NCI-H526 (cell line): Measurements from ENCODE around the gene ENTPD1.

Experiments
- DNase-seq, 2 experiments: peaks; one replicate each; lab custom pipeline; 2025; lab: John Stamatoyannopoulos, UW

The ENTPD1 gene

DNA sequence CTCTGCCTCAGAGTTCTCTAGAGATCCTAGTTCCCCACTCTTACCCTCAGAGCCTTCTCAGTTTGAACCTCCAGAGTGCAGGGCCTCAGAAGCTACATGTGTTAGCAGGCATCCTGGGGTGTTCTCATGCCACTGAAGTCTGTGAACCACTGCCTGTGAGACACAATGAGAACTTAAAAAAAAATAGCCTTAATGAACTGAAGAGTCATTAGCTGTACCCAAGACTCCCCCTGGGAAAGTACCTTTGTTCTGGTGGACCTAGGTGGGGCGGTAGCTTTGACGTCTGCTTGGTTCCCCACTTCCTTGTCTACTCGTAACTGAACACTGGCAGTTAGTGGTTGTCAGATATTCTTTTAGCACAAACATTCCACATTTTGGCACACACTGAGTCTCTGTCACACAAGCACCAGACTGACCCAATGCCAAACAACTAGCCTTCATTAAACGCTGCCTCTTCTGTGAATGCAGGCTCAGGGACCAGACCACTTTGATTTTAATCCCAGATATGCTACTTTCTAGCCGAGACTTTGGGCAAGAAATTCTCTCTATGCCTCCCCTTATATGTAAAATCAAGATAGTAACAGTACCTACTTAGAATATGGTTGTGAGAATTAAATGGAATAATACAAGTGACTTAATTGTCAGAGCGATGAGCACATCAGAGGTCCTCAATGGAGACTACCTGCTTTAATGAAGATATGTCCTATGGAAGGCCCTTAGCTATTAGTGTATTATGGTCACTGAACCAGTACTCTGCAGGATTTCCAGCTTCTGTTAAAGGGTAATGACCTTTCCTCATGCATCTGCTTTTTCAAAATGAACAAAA is 76.5 kb downstream of the ENTPD1 start:
- DNase-seq = no peak

DNA sequence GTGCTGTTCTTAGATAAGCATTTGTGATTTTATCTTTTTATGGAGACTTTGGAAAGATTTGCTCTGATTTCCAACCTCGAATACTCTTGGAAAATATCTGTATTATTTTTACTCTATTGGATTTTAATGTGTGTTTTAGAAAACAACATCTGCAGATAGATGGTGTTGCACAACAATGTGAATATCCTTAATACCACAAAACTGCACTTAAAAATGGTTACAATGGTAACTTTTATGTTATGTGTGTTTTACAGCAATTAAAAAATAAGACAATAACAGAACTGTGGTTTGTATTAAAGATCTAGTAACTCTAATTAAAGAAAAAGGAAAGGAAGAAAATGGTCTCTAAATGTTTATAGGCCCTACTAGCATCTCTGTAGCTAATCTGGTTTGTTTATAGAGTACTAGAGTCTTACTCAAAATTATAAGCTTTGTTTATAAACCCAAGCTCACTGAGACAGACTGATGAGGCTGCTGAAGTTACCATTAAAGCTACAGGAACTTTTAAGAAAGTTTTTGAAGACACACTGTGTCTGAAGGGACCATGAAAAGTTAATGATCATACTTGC is 77.2 kb downstream of the ENTPD1 start:
- DNase-seq = no peak

DNA sequence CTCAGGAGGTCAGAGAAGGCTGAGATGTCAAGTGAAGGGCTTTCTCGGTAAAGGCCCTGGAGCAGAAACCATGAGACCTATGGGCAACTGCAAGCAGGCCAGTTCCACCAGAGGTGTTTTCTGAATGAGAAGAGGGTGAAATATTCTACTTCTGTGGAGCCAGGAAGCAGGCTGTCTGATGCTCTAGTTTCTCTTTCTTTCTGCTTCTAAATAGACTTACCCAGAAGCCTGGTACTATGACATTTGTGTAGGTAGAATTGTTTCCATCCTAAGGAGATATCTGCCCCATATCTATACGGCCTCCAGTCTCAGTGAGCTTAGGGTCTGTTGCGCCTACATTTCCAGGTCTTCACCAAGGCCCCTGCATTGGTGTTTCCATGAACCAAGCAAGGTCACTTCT is 78.4 kb downstream of the ENTPD1 start:
- DNase-seq = no peak

DNA sequence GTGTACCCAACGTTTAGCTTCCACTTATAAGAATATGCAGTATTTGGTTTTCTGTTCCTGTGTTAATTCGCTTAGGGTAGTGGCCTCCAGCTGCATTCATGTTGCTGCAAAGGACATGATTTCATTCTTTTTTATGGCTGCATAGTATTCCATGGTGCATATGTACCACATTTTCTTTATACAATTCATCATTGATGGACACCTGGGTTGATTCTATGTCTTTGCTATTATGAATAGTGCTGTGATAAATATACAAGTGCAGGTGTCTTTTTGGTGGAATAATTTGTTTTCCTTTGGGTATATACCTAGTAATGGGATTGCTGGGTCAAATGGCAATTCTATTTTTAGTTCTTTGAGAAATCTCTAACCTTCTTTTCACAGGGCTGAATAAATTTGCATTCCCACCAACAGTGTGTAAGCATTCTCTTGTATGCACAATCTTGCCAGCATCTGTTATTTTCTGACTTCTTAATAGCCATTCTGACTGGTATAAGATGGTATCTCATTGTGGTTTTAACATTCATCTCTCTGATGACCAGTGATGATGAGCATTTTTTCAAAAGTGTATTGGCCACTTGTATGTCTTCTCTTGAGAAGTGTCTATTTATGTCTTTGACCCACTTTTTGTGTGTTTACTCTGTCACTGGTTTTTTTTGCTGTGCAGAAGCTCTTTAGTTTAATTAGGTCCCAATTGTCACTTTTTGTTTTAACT is 79.3 kb downstream of the ENTPD1 start:
- DNase-seq = no peak

DNA sequence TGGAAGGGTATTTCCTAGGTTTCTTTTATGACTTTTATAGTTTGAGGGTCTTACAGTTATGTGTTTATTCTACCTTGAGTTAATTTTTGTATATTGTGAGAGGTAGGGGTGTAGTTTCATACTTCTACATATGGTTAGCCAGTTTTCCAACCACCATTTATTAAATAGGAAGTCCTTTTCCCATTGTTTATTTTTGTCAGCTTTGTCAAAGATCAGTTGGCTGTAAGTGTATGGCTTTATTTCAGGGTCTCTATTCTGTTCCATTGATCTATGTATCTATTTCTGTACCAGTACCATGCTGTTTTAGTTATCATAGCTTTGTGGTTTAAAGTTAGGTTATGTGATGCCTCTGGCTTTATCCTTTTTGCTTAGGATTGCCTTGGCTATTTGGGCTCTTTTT is 79.9 kb downstream of the ENTPD1 start:
- no peak for DNase-seq

DNA sequence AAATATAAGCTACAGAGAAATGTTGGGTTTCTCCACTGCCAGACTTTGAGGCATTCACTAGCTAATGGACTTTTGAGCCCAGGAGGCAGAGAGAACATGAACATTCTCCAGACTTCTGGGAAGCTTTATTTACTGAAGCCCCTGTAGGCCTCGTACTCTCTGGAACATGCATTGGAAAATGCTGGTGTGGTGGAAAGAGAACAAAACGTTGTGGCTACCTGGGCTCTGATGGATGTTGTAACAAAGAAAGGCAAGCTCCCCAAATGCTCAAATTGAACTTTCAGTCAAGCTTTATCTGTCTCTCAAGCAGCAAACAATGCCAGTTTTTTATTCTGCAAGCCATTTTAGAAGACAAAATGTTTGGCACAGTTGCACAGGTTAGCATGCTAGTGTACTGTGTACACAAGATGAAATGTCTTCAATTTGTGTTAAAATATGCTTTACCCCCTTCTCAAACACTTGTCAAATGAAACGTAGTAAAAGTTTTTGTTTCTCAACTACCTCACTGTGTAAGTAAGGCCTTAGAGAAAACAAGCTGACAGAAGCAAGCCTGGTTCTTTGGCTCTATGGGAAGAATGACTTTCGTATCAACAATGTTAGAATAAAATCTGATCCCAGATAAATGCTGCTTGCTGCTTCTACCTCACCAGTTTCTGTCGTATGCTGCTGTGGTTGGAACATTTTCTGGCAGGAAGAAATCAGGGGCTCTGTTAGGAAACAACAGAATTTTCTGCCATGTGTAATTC is 80.8 kb downstream of the ENTPD1 start:
- no peak for DNase-seq

DNA sequence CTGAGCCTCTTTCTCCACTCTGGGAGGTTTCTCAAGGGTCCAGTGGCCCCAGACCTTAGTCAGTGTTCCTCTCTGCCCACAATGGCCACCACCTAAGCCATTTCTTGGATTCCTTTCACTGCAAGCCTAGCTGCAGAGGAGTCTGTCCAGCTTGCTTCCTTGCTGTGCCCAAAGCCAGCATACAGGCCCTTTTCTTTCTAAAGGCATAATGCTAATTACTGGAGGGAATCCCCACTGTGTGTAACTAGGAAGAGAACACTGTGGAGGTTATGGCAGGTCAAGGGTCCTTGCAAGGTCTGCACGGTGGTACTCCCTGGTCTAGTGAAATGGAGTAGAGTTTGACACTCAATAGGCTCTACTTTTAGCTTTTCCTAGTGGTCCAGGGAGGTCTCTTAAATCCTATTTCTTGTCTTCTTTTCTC is 81.4 kb downstream of the ENTPD1 start:
- DNase-seq = no peak

DNA sequence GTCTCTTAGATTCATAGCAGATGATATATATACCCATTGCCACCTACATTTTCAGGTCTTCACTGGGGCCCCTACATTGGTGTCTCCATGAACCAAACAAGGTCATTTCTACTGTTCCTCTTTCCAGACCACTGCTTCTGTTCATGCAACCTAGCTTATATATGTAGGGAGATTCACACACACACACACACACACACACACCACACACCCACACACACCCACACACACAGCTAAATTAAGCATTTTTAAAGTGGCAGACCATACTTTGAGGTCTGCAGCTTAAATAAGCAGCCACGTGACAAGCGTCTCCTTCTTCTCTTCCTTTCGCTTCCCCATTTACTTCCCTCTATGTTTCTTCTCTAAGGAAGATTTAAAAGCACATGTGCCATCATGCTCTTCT is 81.8 kb downstream of the ENTPD1 start:
- no peak for DNase-seq

DNA sequence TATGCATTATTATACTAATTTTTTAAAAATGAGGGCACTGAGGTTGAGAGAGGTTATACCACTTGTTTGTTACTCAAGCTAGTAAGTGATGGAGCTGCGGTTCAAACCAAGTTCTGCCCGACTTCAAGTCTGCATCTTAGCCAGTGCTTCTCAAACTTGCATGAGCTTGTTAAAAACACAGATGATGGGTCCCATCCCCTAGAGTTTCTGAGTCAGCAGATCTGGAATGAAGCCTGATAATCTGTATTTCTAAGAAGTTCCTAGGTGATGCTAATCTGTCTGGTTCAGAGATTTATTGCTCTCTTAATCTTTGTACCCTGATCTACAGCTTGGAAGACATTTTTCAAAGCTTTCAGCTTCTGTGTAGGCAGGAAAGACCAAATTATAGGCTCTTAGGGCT is 84.2 kb downstream of the ENTPD1 start:
- no peak for DNase-seq

DNA sequence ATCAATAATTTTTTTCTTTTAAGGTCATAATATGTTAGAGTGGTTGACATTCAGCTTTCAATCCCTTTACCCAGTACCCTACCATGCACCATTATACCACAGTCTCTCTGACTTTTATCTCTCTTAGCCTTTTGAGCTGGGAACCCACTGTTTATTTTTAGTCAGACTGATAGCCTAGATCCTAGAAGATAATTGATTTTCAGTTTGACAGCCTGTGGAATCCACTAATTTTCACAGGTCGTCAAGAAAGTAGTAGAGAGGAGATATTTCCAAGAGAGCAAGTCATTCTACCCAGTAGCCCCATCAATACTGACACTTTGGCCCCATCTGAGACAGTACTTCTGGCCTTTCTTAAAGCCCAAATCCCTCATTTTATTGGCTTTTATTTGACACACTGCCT is 84.7 kb downstream of the ENTPD1 start:
- DNase-seq = no peak

DNA sequence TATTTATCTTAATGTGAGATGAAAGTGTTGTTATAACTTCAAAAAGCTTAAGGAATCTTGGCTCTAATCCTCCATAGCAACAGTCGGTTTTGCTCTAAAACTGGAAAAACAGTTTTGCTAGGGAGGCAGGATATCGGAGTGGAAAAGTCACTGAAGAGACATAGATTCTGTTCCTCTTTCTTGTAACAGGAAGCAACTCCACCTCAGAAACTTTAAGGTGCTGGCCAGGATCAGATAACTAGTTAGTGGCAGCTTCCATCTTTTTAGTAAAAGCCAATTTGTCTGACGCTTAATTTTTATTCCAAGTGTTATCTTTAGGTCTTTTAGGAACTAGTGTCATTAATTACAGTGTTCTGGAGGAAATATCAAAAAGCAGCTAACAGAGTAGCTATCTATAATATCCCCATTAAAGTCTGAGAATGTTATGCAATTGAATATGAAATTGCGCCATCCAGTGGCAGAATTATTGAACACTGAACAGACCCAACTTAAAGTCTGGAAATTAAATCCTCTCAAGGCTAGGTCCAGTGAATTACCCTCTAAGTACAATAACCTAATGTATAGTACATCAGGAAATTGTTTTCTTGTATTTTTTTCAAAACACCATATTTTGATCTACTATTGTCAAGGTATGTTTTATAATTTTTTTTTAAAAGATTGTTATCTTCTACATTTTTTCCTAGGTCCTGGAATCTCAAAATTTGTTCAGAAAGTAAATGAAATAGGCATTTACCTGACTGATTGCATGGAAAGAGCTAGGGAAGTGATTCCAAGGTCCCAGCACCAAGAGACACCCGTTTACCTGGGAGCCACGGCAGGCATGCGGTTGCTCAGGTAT is 85.9 kb downstream of the ENTPD1 start:
- DNase-seq = peak in 1 of 2 experiments; percentile 52

DNA sequence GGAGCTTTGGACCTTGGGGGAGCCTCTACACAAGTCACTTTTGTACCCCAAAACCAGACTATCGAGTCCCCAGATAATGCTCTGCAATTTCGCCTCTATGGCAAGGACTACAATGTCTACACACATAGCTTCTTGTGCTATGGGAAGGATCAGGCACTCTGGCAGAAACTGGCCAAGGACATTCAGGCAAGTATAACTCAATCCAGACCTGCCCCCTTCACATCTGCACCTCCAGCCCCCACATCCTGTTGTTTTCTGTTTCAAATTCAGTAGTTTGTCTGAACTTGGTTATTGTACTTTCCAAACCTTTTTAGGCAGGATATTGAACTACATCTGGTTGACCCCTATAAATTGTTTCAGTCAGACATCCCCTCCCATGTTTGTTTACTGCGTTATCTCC is 89.4 kb downstream of the ENTPD1 start:
- DNase-seq = no peak

DNA sequence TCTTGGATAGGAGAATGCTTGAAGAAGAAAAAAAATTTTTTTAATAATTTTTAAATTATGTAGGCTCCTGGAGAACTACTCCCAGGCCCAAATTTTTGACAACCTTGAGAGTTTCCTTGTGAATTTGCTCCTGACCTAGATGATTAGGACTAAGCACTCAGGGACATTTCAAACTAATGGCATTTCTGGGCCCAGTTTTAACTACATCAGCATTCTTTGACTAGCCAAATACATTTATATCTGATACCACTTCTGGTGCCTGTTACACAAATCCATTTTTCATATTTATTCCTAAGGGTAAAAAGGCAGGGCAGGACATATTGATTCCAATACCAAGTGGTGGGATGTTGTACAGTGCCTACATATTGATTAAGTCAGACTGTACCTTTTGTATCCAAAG is 91.0 kb downstream of the ENTPD1 start:
- no peak for DNase-seq

DNA sequence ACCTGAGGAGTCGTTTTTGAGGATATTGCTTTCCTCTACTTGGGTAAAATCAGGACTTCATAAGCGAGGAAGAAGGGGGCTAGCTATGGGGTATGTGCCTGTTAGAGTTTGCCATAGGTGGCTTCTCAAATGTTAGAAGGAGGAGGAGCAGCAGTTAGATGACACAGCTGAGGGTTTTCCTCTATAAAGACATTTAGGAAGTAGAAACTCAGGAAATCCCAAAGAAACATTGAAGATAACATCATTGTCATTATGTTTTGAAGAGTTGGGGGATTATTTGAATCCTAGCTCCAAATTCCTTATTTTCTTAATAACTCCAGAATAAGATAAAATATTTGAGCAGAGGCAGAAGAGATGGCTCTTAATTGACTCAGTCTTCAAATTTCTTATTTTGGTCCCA is 92.9 kb downstream of the ENTPD1 start:
- no peak for DNase-seq

DNA sequence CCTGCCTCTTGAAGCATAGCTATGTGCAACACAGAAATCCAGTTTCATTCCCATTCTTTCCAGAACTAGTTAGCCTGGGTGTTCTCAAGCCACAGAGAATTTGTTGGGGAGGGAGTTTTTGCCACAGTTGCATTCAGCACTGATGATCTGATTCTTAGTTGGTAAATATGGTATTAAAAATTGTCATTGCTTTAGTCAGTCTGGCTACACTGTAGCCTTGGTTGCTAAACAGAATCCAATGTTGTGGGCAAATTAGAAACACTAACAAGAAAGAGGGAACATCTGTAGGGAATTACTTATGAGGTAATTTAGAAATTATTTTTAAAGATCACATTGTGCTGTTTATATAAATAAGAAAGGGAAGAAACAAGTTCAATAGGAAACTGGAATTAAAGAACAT is 94.8 kb downstream of the ENTPD1 start:
- no peak for DNase-seq

DNA sequence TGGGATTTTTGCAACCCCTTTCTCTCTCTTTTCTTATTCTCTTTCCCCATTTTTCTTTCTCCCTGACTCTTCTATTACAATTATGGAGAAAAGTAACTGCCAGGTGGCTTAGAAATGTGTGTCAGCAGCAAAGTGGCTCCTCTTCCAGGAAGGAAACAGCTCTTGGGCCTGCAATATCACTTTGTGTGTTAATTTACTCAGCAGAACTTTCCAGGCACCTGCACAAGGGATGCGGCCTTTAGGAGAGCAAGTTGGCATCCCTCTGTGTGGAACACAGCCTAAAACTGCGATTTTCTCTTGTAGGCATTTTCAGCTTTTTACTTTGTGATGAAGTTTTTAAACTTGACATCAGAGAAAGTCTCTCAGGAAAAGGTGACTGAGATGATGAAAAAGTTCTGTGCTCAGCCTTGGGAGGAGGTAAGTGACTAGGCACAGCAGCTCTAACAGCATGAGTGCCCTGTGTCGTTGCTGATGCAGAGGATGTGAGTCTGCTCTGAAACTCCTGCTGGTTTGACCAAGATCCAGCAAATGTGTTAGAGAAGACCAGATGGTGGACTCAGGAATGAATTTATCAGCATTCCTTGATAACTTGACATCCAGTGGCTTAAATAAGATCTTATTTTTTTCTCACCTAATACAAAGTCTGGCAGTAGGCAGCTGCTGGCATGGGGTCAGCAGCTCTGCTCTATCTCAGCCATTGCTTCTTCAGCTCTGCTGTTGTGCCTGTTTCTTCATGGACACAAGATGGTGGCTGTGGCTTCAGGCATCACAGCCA is 104.4 kb downstream of the ENTPD1 start:
- DNase-seq = no peak

DNA sequence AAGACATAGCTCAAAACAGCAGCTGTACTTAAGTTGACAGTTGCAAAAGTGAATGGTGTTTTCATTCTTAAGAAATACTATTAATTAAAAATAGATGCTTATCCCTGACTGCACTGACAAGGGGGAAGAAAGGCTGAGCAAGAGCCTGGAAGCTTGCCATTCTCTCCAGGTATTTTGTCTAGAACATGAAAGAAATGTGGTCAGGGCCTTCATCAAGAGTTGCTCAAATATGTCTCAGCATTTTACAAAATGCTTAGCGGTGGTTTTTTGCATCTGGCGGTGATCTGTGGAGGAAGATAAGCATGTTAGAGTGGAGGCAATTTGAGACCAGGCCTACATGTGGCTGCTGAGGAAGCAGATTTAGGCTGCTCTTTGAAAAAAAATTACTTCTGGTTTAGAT is 105.4 kb downstream of the ENTPD1 start:
- no peak for DNase-seq

DNA sequence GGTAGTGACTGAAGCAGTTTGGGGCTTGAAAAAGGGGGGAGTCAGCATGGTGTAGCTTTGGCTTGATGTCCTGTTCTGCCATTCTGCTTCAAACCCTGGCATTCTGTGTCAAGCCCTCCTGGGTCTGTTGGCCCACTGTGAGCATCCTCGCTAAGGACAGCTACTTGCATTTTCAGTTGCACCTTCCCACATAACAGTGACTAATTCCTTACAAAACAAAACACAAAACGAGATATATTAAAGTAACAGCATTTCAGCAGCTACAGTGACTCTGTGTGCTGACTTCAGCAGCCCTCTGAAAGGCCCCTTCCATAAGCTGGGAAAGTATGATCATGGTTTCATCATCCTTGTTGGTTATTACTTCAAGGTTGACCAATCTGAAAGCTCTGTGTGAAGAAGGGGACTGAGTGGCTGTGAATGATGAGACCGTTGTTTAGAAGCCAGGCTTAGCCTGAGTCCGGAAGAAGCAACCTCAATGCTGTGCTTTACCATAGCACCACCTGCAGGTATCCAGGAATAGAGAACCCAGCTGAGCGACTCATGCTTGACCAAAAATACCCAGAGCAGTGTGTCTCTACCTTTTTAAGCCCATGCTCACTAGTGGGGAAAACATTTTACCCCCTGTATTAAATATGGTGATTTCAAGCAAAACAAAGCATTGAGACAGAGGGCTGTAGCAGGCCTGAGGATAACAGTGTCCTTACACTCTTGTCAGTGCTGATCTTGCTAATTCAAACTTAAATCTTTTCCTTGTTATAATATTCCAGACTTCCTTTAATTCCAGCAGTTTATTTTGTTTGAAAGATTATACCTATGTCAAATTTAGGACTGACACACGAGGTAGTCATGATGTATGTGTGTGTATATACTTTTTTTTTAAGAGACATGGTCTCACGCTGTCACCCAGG is 109.2 kb downstream of the ENTPD1 start:
- peak in 1 of 2 experiments; percentile 46 for DNase-seq

DNA sequence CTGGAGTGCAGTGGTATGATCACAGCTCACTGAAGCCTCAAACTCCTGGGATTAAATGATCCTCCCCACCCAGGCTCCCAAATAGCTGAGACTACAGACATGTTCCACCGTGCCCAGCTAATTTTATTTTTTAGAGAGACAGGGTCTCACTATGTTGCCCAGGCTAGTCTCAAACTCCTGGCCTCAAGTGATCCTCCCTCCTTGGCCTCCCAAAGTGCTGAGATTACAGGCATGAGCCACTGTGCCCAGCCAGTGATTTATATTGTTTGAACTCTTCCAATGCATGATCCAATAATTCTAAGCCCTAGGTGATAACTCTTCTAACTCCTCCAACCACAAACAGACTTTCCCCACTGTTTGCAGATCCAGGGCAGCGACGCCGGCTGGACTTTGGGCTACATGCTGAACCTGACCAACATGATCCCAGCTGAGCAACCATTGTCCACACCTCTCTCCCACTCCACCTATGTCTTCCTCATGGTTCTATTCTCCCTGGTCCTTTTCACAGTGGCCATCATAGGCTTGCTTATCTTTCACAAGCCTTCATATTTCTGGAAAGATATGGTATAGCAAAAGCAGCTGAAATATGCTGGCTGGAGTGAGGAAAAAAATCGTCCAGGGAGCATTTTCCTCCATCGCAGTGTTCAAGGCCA is 110.0 kb downstream of the ENTPD1 start:
- DNase-seq = no peak
